NCI-H345 (cell line): ENCODE measurements around the gene MEAF6.
"Not testable (repeated sequence)": the region's sequence is repeated elsewhere in the genome, so short reads cannot be mapped to it uniquely, and the experiment has no call there.

Experiments used
- DNase-seq: peaks from one replicate; lab custom pipeline; 2025; lab: John Stamatoyannopoulos, UW

MEAF6 gene

GRCh38 chr1:37532418-37533156 is 18.0 kb upstream of the MEAF6 start:
- DNase-seq, result not testable (repeated sequence)

GRCh38 chr1:37529888-37530287 is 15.3 kb upstream of the MEAF6 start:
- DNase-seq, result not testable (repeated sequence)

GRCh38 chr1:37519613-37520012 is 5.0 kb upstream of the MEAF6 start:
- DNase-seq, result no peak

- not testable (repeated sequence) for DNase-seq
These were observed 4.4 kb upstream of the MEAF6 start for GRCh38 chr1:37518929-37519328.

GRCh38 chr1:37518241-37518640 is 3.7 kb upstream of the MEAF6 start:
- DNase-seq, result not testable (repeated sequence)

GRCh38 chr1:37517569-37517968 is 3.0 kb upstream of the MEAF6 start:
- no peak for DNase-seq

GRCh38 chr1:37515185-37516034 is 844 bp upstream of the MEAF6 start:
- DNase-seq, result no peak

- peak; percentile 35 for DNase-seq
These were observed 694 bp downstream of the MEAF6 start for GRCh38 chr1:37513795-37514349.

GRCh38 chr1:37509181-37509580 is 5.4 kb downstream of the MEAF6 start:
- no peak for DNase-seq

- no peak for DNase-seq
These were observed 7.8 kb downstream of the MEAF6 start for GRCh38 chr1:37506740-37507139.

GRCh38 chr1:37502791-37503190 is 11.8 kb downstream of the MEAF6 start:
- not testable (repeated sequence) for DNase-seq

- DNase-seq, result no peak
These were observed 12.5 kb downstream of the MEAF6 start for GRCh38 chr1:37502104-37502503.

GRCh38 chr1:37501661-37502060 is 12.9 kb downstream of the MEAF6 start:
- no peak for DNase-seq

- DNase-seq, result no peak
These were observed 15.5 kb downstream of the MEAF6 start for GRCh38 chr1:37498872-37499617.

- peak; percentile 85 for DNase-seq
These were observed 16.7 kb downstream of the MEAF6 start for GRCh38 chr1:37497832-37498231.

GRCh38 chr1:37495875-37496274 is 18.7 kb downstream of the MEAF6 start:
- DNase-seq, result no peak

GRCh38 chr1:37493336-37494098 is 21.0 kb downstream of the MEAF6 start:
- DNase-seq, result no peak

- no peak for DNase-seq
These were observed 27.0 kb downstream of the MEAF6 start for GRCh38 chr1:37487619-37487984.

GRCh38 chr1:37486680-37487618 is 27.6 kb downstream of the MEAF6 start:
- DNase-seq, result peak; percentile 56
